Measurements from ENCODE around the gene FAAP20. TPM values are rescaled to one million over a fixed set of nuclear protein-coding genes. Genes with fewer than 3 reads are reported as not detected.
A peak's percentile ranks its signal among the peaks of the same experiment; 100 is the strongest.

The FAAP20 gene
- total RNA-seq, 1 donor from 2014 or later: 114 TPM

DNA sequence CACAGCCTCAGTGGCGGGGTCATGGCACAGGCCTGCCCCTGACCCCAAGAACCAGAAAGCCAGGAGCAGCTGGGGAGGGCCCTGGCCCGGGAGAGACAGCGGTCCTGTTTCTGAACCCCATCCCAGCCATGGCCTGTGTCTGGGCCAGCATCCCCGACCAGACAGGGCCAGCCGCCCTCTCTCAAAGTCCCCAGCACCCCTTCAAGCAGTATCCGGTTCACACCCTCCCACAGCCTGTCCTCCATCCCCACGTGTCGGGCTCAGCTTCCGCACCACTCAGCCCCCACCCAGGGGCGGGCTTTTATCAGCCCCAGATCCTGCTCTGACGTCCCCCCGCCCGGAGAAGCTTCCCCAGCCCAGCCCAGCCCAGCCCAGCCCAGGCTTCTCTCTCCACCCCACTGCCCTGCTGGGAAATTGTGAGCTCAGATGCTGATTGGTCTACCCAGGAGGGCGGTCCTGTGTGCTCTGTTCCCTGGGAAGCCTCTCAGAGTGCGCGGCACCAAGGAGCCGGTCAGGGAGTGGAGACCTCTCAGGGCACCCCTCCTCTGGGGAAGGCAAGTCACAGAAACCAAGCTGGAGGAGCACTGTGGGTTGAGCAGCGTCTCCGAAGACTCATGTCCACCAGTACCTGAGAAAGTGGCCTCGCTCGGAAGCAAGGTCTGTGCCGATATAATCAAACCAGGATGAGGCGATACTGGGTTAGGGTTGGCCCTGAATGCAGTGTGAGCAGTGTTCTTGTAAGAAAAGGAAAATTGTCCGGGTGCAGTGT is 4.7 kb upstream of the FAAP20 start:
- Histone ChIP-seq H4K20me1 (ENCODE audit: insufficient read depth, low read length) (no peaks in the 10 kb centered on the region), H3K27me3 (ENCODE audit: insufficient read depth, low read length) (no peaks in the 10 kb centered on the region), H3K27ac (ENCODE audit: low read depth, low read length) (peak overlapping the region; percentile 5), H3K79me2 (ENCODE audit: insufficient read depth, low read length) (peaks cover 3% of the 10 kb centered on the region), H3K9ac (ENCODE audit: low read length) (peak overlapping the region; percentile 78), H3K4me1 (ENCODE audit: insufficient read depth, low read length) (peaks cover 11% of the 10 kb centered on the region), H3K4me3 (ENCODE audit: insufficient read depth, low read depth, low read length) (peak overlapping the region; percentile 65), H3K9me3 (ENCODE audit: insufficient read depth, low read depth, low read length) (no peaks in the 10 kb centered on the region), H3K4me2 (ENCODE audit: low read length) (peak overlapping the region; percentile 95), H3K36me3 (ENCODE audit: insufficient read depth, low read length) (no peaks in the 10 kb centered on the region), H2AFZ (ENCODE audit: low read depth, low read length) (peak overlapping the region; percentile 84)
- Mint-ChIP-seq H3K27ac (ENCODE audit: unreplicated experiment) (peak overlapping the region; percentile 78), H3K4me1 (ENCODE audit: low read depth, unreplicated experiment) (peaks cover 4% of the 10 kb centered on the region), H3K9me3 (ENCODE audit: unreplicated experiment) (no peaks in the 10 kb centered on the region), H3K36me3 (ENCODE audit: low read depth, unreplicated experiment) (no peaks in the 10 kb centered on the region), H3K4me3 (ENCODE audit: unreplicated experiment) (peak overlapping the region; percentile 73), H3K27me3 (ENCODE audit: low read depth, unreplicated experiment) (no peaks in the 10 kb centered on the region)
- FAIRE-seq: no peak
- TF ChIP-seq, protein P1, sequence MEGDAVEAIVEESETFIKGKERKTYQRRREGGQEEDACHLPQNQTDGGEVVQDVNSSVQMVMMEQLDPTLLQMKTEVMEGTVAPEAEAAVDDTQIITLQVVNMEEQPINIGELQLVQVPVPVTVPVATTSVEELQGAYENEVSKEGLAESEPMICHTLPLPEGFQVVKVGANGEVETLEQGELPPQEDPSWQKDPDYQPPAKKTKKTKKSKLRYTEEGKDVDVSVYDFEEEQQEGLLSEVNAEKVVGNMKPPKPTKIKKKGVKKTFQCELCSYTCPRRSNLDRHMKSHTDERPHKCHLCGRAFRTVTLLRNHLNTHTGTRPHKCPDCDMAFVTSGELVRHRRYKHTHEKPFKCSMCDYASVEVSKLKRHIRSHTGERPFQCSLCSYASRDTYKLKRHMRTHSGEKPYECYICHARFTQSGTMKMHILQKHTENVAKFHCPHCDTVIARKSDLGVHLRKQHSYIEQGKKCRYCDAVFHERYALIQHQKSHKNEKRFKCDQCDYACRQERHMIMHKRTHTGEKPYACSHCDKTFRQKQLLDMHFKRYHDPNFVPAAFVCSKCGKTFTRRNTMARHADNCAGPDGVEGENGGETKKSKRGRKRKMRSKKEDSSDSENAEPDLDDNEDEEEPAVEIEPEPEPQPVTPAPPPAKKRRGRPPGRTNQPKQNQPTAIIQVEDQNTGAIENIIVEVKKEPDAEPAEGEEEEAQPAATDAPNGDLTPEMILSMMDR (IDR thresholded peaks at IDR 0.05; ENCODE audit: insufficient read depth, low read depth, low read length): no peak
- TF ChIP-seq EZH2 (IDR thresholded peaks at IDR 0.05; ENCODE audit: insufficient read depth, low read length): no peak
- DNase-seq (ENCODE audit: low read depth): peak; percentile 78

DNA sequence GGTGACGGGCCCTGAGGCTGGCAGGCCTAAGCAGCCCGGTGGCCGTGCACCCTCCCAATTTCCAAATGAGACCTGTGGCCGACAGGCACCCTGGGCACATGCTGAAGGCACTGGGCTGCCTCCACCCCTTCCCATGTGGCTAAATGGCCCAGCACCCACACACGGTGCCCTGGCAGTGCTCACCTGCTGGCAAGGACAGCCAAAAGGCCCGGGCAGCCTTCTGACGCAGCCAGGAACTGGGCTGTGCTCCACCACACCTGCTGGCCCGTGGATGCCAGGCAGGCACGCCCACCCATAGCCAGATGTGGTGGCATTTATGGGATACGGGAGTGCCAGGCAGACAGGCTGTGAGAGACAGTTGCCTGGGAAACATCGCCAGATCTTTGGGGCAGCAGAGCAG is 4.0 kb upstream of the FAAP20 start:
- H3K4me1 ChIP-seq (ENCODE audit: insufficient read depth, low read length): peaks cover 10% of the 10 kb centered on the region
- Mint-ChIP-seq H3K36me3 (ENCODE audit: low read depth, unreplicated experiment) (no peaks in the 10 kb centered on the region), H3K27me3 (ENCODE audit: low read depth, unreplicated experiment) (no peaks in the 10 kb centered on the region), H3K27ac (ENCODE audit: unreplicated experiment) (no peak overlapping the region), H3K9me3 (ENCODE audit: unreplicated experiment) (no peaks in the 10 kb centered on the region), H3K4me3 (ENCODE audit: unreplicated experiment) (no peak overlapping the region), H3K4me1 (ENCODE audit: low read depth, unreplicated experiment) (peaks cover 4% of the 10 kb centered on the region)
- no peak for TF ChIP-seq EZH2 (IDR thresholded peaks at IDR 0.05; ENCODE audit: insufficient read depth, low read length)
- TF ChIP-seq, protein P1 (IDR thresholded peaks at IDR 0.05; ENCODE audit: insufficient read depth, low read depth, low read length): no peak
- H3K27me3 ChIP-seq (ENCODE audit: insufficient read depth, low read length): no peaks in the 10 kb centered on the region
- H3K4me2 ChIP-seq (ENCODE audit: low read length): peak overlapping the region; percentile 95
- no peaks in the 10 kb centered on the region for H3K9me3 ChIP-seq (ENCODE audit: insufficient read depth, low read depth, low read length)
- peak overlapping the region; percentile 35 for H3K9ac ChIP-seq (ENCODE audit: low read length)
- no peaks in the 10 kb centered on the region for H3K36me3 ChIP-seq (ENCODE audit: insufficient read depth, low read length)
- H3K79me2 ChIP-seq (ENCODE audit: insufficient read depth, low read length): peaks cover 8% of the 10 kb centered on the region
- DNase-seq (ENCODE audit: low read depth) (no peak), FAIRE-seq (no peak)
- H3K4me3 ChIP-seq (ENCODE audit: insufficient read depth, low read depth, low read length): no peak overlapping the region
- H4K20me1 ChIP-seq (ENCODE audit: insufficient read depth, low read length): no peaks in the 10 kb centered on the region
- no peak overlapping the region for H3K27ac ChIP-seq (ENCODE audit: low read depth, low read length)
- no peak overlapping the region for H2AFZ ChIP-seq (ENCODE audit: low read depth, low read length)

DNA sequence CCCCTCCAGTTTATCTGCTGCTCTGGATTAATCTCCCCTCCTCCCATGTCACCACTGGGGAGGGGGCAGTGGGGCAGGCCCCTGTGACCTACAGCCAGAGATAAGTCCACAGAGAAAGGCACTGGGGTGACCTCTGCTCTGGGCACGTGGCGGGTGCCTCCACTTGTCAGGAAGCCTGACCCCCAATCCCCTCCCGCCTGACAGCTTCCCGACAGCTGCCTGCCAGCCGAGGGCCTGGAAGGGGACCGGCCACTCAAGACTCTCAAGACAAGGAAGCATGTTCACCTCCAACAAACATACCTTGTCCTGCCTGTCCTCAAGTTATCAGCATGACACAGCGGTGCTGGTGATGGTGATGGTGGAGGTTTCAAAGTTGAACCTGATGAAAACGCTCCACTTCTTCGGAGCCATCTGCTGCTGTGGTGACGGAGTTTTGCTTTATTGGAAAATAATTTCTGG is 3.2 kb upstream of the FAAP20 start:
- Histone ChIP-seq H3K9me3 (ENCODE audit: insufficient read depth, low read depth, low read length) (no peaks in the 10 kb centered on the region), H3K9ac (ENCODE audit: low read length) (no peak overlapping the region), H3K4me1 (ENCODE audit: insufficient read depth, low read length) (peaks cover 17% of the 10 kb centered on the region), H3K4me3 (ENCODE audit: insufficient read depth, low read depth, low read length) (no peak overlapping the region), H2AFZ (ENCODE audit: low read depth, low read length) (no peak overlapping the region), H3K79me2 (ENCODE audit: insufficient read depth, low read length) (peaks cover 16% of the 10 kb centered on the region), H3K27ac (ENCODE audit: low read depth, low read length) (no peak overlapping the region), H3K4me2 (ENCODE audit: low read length) (no peak overlapping the region), H3K27me3 (ENCODE audit: insufficient read depth, low read length) (no peaks in the 10 kb centered on the region), H3K36me3 (ENCODE audit: insufficient read depth, low read length) (no peaks in the 10 kb centered on the region), H4K20me1 (ENCODE audit: insufficient read depth, low read length) (no peaks in the 10 kb centered on the region)
- H3K36me3 Mint-ChIP-seq (ENCODE audit: low read depth, unreplicated experiment): no peaks in the 10 kb centered on the region
- TF ChIP-seq, protein P1 (IDR thresholded peaks at IDR 0.05; ENCODE audit: insufficient read depth, low read depth, low read length): no peak
- no peak for TF ChIP-seq EZH2 (IDR thresholded peaks at IDR 0.05; ENCODE audit: insufficient read depth, low read length)
- DNase-seq (ENCODE audit: low read depth) (no peak), FAIRE-seq (no peak)
- H3K4me3 Mint-ChIP-seq (ENCODE audit: unreplicated experiment): peak overlapping the region; percentile 64
- no peaks in the 10 kb centered on the region for H3K27me3 Mint-ChIP-seq (ENCODE audit: low read depth, unreplicated experiment)
- peaks cover 4% of the 10 kb centered on the region for H3K4me1 Mint-ChIP-seq (ENCODE audit: low read depth, unreplicated experiment)
- H3K9me3 Mint-ChIP-seq (ENCODE audit: unreplicated experiment): no peaks in the 10 kb centered on the region
- H3K27ac Mint-ChIP-seq (ENCODE audit: unreplicated experiment): no peak overlapping the region
